ENCODE measurements around the gene MYL6B. TPM values are rescaled to one million over a fixed set of nuclear protein-coding genes. Genes with fewer than 3 reads are reported as not detected.
"Not testable (repeated sequence)": the region's sequence is repeated elsewhere in the genome, so short reads cannot be mapped to it uniquely, and the experiment has no call there.

Gene MYL6B
- total and polyA plus RNA-seq, 8 donors = 6.7 to 65.9 (median 16.5) TPM

GRCh38 chr12:56193025-56193578 is 40.7 kb downstream of the MYL6B start:
- intact Hi-C loops (cut with DNase I) = loop anchor here in 1 of 3 donors (10.0 kb wide), 1 partner anchor 62 kb away; the partner anchor contains the start of gene ANKRD52
- H3K4me3 ChIP-seq = no peak overlapping the region
- H3K27me3 ChIP-seq = no peaks in the 10 kb centered on the region
- H3K4me1 ChIP-seq = peaks cover 1 to 2% (median 1%) of the 10 kb centered on the region in 3 donors
- H3K27ac ChIP-seq = no peak overlapping the region
- ATAC-seq (peak in 3 of 4 donors; percentile 32 to 35 (median 32)), DNase-seq (peak in 4 of 6 donors; percentile 60 to 85 (median 76)), FAIRE-seq (peak; percentile 73)
- no peaks in the 10 kb centered on the region for H3K36me3 ChIP-seq
- TF ChIP-seq CTCF (IDR thresholded peaks at IDR 0.05) = peak in 3 of 4 donors; percentile 39 to 74 (median 68)
- H3K9me3 ChIP-seq = no peaks in the 10 kb centered on the region
- 28 to 40% methylated on average over 1 of the region's 1 CpG for WGBS, 2 donors

GRCh38 chr12:56196818-56197550 is 44.6 kb downstream of the MYL6B start:
- not testable (repeated sequence) for H3K27me3 ChIP-seq, H3K9me3 ChIP-seq, H3K4me3 ChIP-seq, H3K27ac ChIP-seq, DNase-seq, H3K36me3 ChIP-seq, H3K4me1 ChIP-seq, FAIRE-seq
- peak in 2 of 4 donors; percentile 8 to 29 for ATAC-seq
- WGBS, 2 donors = 72 to 81% methylated on average over 10 to 11 of the region's 11 CpGs
- intact Hi-C loops (cut with DNase I) = loop anchor here in 1 of 3 donors (10.0 kb wide), 1 partner anchor 58 kb away; the partner anchor contains the start of gene ANKRD52

- ATAC-seq = no peak
- no peak for TF ChIP-seq CTCF (IDR thresholded peaks at IDR 0.05)
- Histone ChIP-seq H3K9me3 (no peaks in the 10 kb centered on the region), H3K36me3 (no peaks in the 10 kb centered on the region), H3K4me1 (no peaks in the 10 kb centered on the region), H3K4me3 (no peak overlapping the region), H3K27ac (no peak overlapping the region), H3K27me3 (no peaks in the 10 kb centered on the region)
- no peak for FAIRE-seq
- no peak for DNase-seq
- 86 to 93% methylated on average over 9 of the region's 9 CpGs for WGBS, 2 donors
- intact Hi-C loops (cut with DNase I) = loop anchor here in 1 of 3 donors (10.0 kb wide), 1 partner anchor 57 kb away; the partner anchor contains the start of gene ANKRD52
Measured at GRCh38 chr12:56197921-56198635, 45.7 kb downstream of the MYL6B start.

- no peak overlapping the region for H3K27ac ChIP-seq
- no peaks in the 10 kb centered on the region for H3K4me1 ChIP-seq
- H3K9me3 ChIP-seq = no peaks in the 10 kb centered on the region
- ATAC-seq = no peak
- DNase-seq = no peak
- FAIRE-seq = no peak
- no peaks in the 10 kb centered on the region for H3K27me3 ChIP-seq
- TF ChIP-seq CTCF (IDR thresholded peaks at IDR 0.05) = no peak
- intact Hi-C loops (cut with DNase I) = loop anchor here in 1 of 3 donors (10.0 kb wide), 1 partner anchor 56 kb away; the partner anchor contains the start of gene ANKRD52
- no peak overlapping the region for H3K4me3 ChIP-seq
- H3K36me3 ChIP-seq = no peaks in the 10 kb centered on the region
- WGBS, 2 donors = 58 to 77% methylated on average over 1 of the region's 1 CpG
Measured at GRCh38 chr12:56198836-56199235, 46.4 kb downstream of the MYL6B start.

GRCh38 chr12:56202366-56202765 is 50.0 kb downstream of the MYL6B start:
- no peaks in the 10 kb centered on the region for H3K27me3 ChIP-seq
- H3K4me1 ChIP-seq = no peaks in the 10 kb centered on the region
- no peak overlapping the region for H3K27ac ChIP-seq
- peaks cover 0 to 18% (median 3%) of the 10 kb centered on the region in 3 donors for H3K36me3 ChIP-seq
- intact Hi-C loops (cut with DNase I) = no loop called here
- H3K4me3 ChIP-seq = no peak overlapping the region
- WGBS, 2 donors = 24 to 37% methylated on average over 1 of the region's 1 CpG
- FAIRE-seq = no peak
- no peaks in the 10 kb centered on the region for H3K9me3 ChIP-seq
- ATAC-seq = no peak
- no peak for DNase-seq
- no peak for TF ChIP-seq CTCF (IDR thresholded peaks at IDR 0.05)
